ENCODE results near the gene AUH.

The AUH gene

GRCh38 chr9:91185193-91185886 lies 176.4 kb downstream of the AUH start:
- DNase-seq, result no peak

- no peak for DNase-seq
Measured at GRCh38 chr9:91182429-91183225, 179.1 kb downstream of the AUH start.

- no peak for DNase-seq
Measured at GRCh38 chr9:91181541-91181940, 180.2 kb downstream of the AUH start.

GRCh38 chr9:91180930-91181268 lies 180.8 kb downstream of the AUH start:
- no peak for DNase-seq

- no peak for DNase-seq
Measured at GRCh38 chr9:91180240-91180929, 181.3 kb downstream of the AUH start.

- no peak for DNase-seq
Measured at GRCh38 chr9:91179237-91180138, 182.2 kb downstream of the AUH start.

- DNase-seq, result no peak
Measured at GRCh38 chr9:91178281-91179236, 183.2 kb downstream of the AUH start.

- DNase-seq, result no peak
Measured at GRCh38 chr9:91177661-91178280, 183.9 kb downstream of the AUH start.

GRCh38 chr9:91177081-91177480 lies 184.6 kb downstream of the AUH start:
- no peak for DNase-seq

GRCh38 chr9:91176426-91176825 lies 185.3 kb downstream of the AUH start:
- DNase-seq, result no peak

GRCh38 chr9:91174772-91175171 lies 186.9 kb downstream of the AUH start:
- DNase-seq, result no peak

GRCh38 chr9:91172329-91172728 lies 189.4 kb downstream of the AUH start:
- DNase-seq, result no peak

- no peak for DNase-seq
Measured at GRCh38 chr9:91170951-91171350, 190.8 kb downstream of the AUH start.

GRCh38 chr9:91166796-91167366 lies 194.8 kb downstream of the AUH start:
- DNase-seq, result no peak

GRCh38 chr9:91164724-91165520 lies 196.8 kb downstream of the AUH start:
- DNase-seq, result peak; percentile 51

Data from stimulated activated CD4-positive, alpha-beta T cell treated with anti-CD3 and anti-CD28 coated beads, Interleukin-4, amount 100 ng/mL, for 1 hour (primary cell).